ENCODE results near the gene PNPLA7. TPM values are rescaled to one million over a fixed set of nuclear protein-coding genes. Genes with fewer than 3 reads are reported as not detected.

PNPLA7 gene
- total and polyA plus RNA-seq, 11 donors = 0.78 to 10.1 (median 7.6) TPM

- Histone ChIP-seq H3K36me3 (no peaks in the 10 kb centered on the region), H3K4me3 (no peak overlapping the region), H3K27me3 (no peaks in the 10 kb centered on the region), H3K4me1 (peaks cover 0 to 10% (median 6%) of the 10 kb centered on the region in 12 donors), H3K9me3 (no peaks in the 10 kb centered on the region), H3K27ac (no peak overlapping the region)
- ATAC-seq (peak in 1 of 4 donors; percentile 18), DNase-seq (no peak)
- TF ChIP-seq POLR2A (IDR thresholded peaks at IDR 0.05) (no peak), CTCF (IDR thresholded peaks at IDR 0.05) (no peak)
- intact Hi-C loops (cut with DNase I) = no loop called here
- whole genome bisulfite sequencing, 4 donors = 69 to 78% (median 72%) methylated on average over 17 of the region's 17 CpGs
Measured at GRCh38 chr9:137531099-137531765, 19.0 kb downstream of the PNPLA7 start.

GRCh38 chr9:137530331-137530730 lies 19.9 kb downstream of the PNPLA7 start:
- ATAC-seq = no peak
- TF ChIP-seq POLR2A (IDR thresholded peaks at IDR 0.05) = no peak
- no peak for TF ChIP-seq CTCF (IDR thresholded peaks at IDR 0.05)
- DNase-seq = no peak

GRCh38 chr9:137524981-137525317 lies 25.3 kb downstream of the PNPLA7 start:
- Histone ChIP-seq H3K27ac (no peak overlapping the region), H3K4me1 (no peaks in the 10 kb centered on the region), H3K27me3 (no peaks in the 10 kb centered on the region), H3K4me3 (no peak overlapping the region), H3K36me3 (peaks cover 0 to 6% (median 0%) of the 10 kb centered on the region in 9 donors), H3K9me3 (no peaks in the 10 kb centered on the region)
- DNase-seq (no peak), ATAC-seq (no peak)
- 76 to 88% (median 81%) methylated on average over 4 to 5 of the region's 5 CpGs for WGBS, 4 donors
- intact Hi-C loops (cut with DNase I) = loop anchor here in 7 of 10 donors (5.0 to 10.0 kb wide), 6 partner anchors 100 to 240 kb away; partner anchors contain the start of genes EXD3 (in 3 of the 7) and NOXA1 (in 3 of the 7)
- TF ChIP-seq CTCF (IDR thresholded peaks at IDR 0.05) (no peak), POLR2A (IDR thresholded peaks at IDR 0.05) (no peak)

More at GRCh38 chr9:137530331-137530730, 19.9 kb downstream of the PNPLA7 start:
- Histone ChIP-seq H3K36me3 (no peaks in the 10 kb centered on the region), H3K27me3 (no peaks in the 10 kb centered on the region), H3K9me3 (no peaks in the 10 kb centered on the region), H3K4me1 (peaks cover 0 to 9% (median 6%) of the 10 kb centered on the region in 12 donors), H3K4me3 (no peak overlapping the region), H3K27ac (no peak overlapping the region)
- WGBS, 4 donors = 68 to 73% (median 72%) methylated on average over 5 of the region's 5 CpGs
- intact Hi-C loops (cut with DNase I) = no loop called here

- H3K4me3 ChIP-seq = no peak overlapping the region
- intact Hi-C loops (cut with DNase I) = loop anchor here in 5 of 10 donors (5.0 to 10.0 kb wide), 5 partner anchors 100 to 240 kb away; partner anchors contain the start of genes EXD3 (in 3 of the 5) and NOXA1 (in 3 of the 5)
- no peaks in the 10 kb centered on the region for H3K4me1 ChIP-seq
- no peaks in the 10 kb centered on the region for H3K9me3 ChIP-seq
- no peak for ATAC-seq
- TF ChIP-seq CTCF (IDR thresholded peaks at IDR 0.05) = no peak
- no peak for DNase-seq
- H3K27ac ChIP-seq = no peak overlapping the region
- H3K27me3 ChIP-seq = no peaks in the 10 kb centered on the region
- H3K36me3 ChIP-seq = peaks cover 0 to 8% (median 0%) of the 10 kb centered on the region in 9 donors
- 93 to 96% (median 95%) methylated on average over 33 of the region's 33 CpGs for WGBS, 4 donors
Measured at GRCh38 chr9:137524161-137524980, 25.8 kb downstream of the PNPLA7 start.
